Natural killer cell (primary cell): ENCODE results near the gene GDPD4. TPM values are rescaled to one million over a fixed set of nuclear protein-coding genes. Genes with fewer than 3 reads are reported as not detected.

Experiments used
- ATAC-seq, 3 donors: fragments of 150-1000 bp in 2 of 3; fragments of 200-7000 bp in 1 of 3; cut with Tn5 transposase; 1 replicate in 1 of 3; 2 replicates in 2 of 3; pipeline ENCODE4 v1.10.0; 2021; ENCODE audit warnings: mild to moderate bottlenecking in 2 of 3, moderate library complexity in 2 of 3
- DNase-seq, 2 donors: peaks; one replicate each; pipeline versions ENCODE4 v3.0.0 to v3.0.0-alpha.2; 2013 to 2021; ENCODE audit warnings: mixed read lengths in 1 of 2
- H3K27ac ChIP-seq: one replicate; pipeline ENCODE4 v1.5.1; 2013; ENCODE audit warnings: mild to moderate bottlenecking, low read length
- H3K27me3 ChIP-seq: one replicate; pipeline ENCODE4 v1.6.1; 2013; ENCODE audit warnings: low read length; ENCODE audit not compliant: control insufficient read depth, insufficient read depth
- H3K36me3 ChIP-seq: one replicate; pipeline ENCODE4 v1.6.1; 2013; ENCODE audit warnings: low read length; ENCODE audit not compliant: control insufficient read depth, insufficient read depth
- H3K4me1 ChIP-seq: one replicate; pipeline ENCODE4 v1.6.1; 2013; ENCODE audit warnings: low read length; ENCODE audit not compliant: control insufficient read depth, insufficient read depth
- H3K4me3 ChIP-seq: one replicate; pipeline ENCODE4 v1.5.1; 2013; ENCODE audit warnings: low read length
- H3K9me3 ChIP-seq: one replicate; pipeline ENCODE4 v1.6.1; 2013; ENCODE audit warnings: low read length; ENCODE audit not compliant: control insufficient read depth, insufficient read depth
- H3K27ac Mint-ChIP-seq, 2 donors: one replicate each; pipeline ENCODE4 v1.8.0; 2022; ENCODE audit warnings: mild to moderate bottlenecking in 2 of 2, mixed read lengths in 2 of 2, moderate library complexity in 1 of 2
- H3K27me3 Mint-ChIP-seq, 2 donors: one replicate each; pipeline ENCODE4 v1.8.0; 2022; ENCODE audit warnings: low read depth in 2 of 2, mixed read lengths in 2 of 2
- H3K36me3 Mint-ChIP-seq: one replicate; pipeline ENCODE4 v1.8.0; 2022; ENCODE audit warnings: mixed read lengths
- H3K4me1 Mint-ChIP-seq, 2 donors: one replicate each; pipeline ENCODE4 v1.8.0; 2022; ENCODE audit warnings: mixed read lengths in 2 of 2
- H3K4me3 Mint-ChIP-seq: one replicate; pipeline ENCODE4 v1.8.0; 2022; ENCODE audit warnings: mild to moderate bottlenecking, moderate library complexity, mixed read lengths
- H3K9me3 Mint-ChIP-seq, 2 donors: one replicate each; pipeline ENCODE4 v1.8.0; 2022; ENCODE audit warnings: mixed read lengths in 2 of 2
- CTCF ChIP-seq: fragments of 200-600 bp; IDR thresholded peaks from one replicate; pipeline ENCODE4 v1.8.0; 2022; ENCODE audit warnings: antibody characterized with exemption
- WGBS: methylation state at CpG from one replicate; pipeline ENCODE4 v1.1.7; 2013; ENCODE audit warnings: missing lambda C conversion rate; ENCODE audit not compliant: insufficient coverage; 5-methylcytosine and 5-hydroxymethylcytosine counted together
- intact Hi-C: fragments of 100-400 bp; cut with micrococcal nuclease; formaldehyde crosslinking; loops from one replicate; pipeline ENCODE4 v1.14.2; 2022
- total RNA-seq, 4 donors: library from RNA; stranded (reverse); fragments of 120-200 nt in 1 of 4; gene quantifications; one replicate each; pipeline versions ENCODE4 v1.2.3 to v1.2.4, GENCODE V29; 2013 to 2022

Gene GDPD4
- total RNA-seq, 3 donors from 2014 or later (not counting 1 experiment from before 2014, with no cell fraction given): not detected

- Mint-ChIP-seq H3K9me3 (no peaks in the 10 kb centered on the region), H3K4me1 (no peaks in the 10 kb centered on the region), H3K4me3 (no peak overlapping the region), H3K27ac (no peak overlapping the region), H3K36me3 (no peaks in the 10 kb centered on the region), H3K27me3 (no peaks in the 10 kb centered on the region)
- no peaks in the 10 kb centered on the region for H3K9me3 ChIP-seq
- H3K4me3 ChIP-seq: no peak overlapping the region
- intact Hi-C loops: loop anchor here (1.0 to 2.0 kb wide), 3 partner anchors 61 to 361 kb away; no protein-coding TSS in a partner anchor
- no peaks in the 10 kb centered on the region for H3K4me1 ChIP-seq
- no peaks in the 10 kb centered on the region for H3K27me3 ChIP-seq
- no peak overlapping the region for H3K27ac ChIP-seq
- no peaks in the 10 kb centered on the region for H3K36me3 ChIP-seq
- DNase-seq (peak; percentile 54 to 83), ATAC-seq (peak; percentile 71 to 90 (median 87))
- TF ChIP-seq CTCF: peak; percentile 89
- WGBS: 62% methylated on average over 7 of the region's 7 CpGs
Observed at GRCh38 chr11:77187776-77188632, 113.5 kb downstream of the GDPD4 start.

- no peak overlapping the region for H3K4me3 ChIP-seq
- no peaks in the 10 kb centered on the region for H3K9me3 ChIP-seq
- Mint-ChIP-seq H3K9me3 (no peaks in the 10 kb centered on the region), H3K36me3 (no peaks in the 10 kb centered on the region), H3K4me3 (no peak overlapping the region), H3K27ac (no peak overlapping the region), H3K27me3 (no peaks in the 10 kb centered on the region), H3K4me1 (no peaks in the 10 kb centered on the region)
- no peak for TF ChIP-seq CTCF
- ATAC-seq (no peak), DNase-seq (no peak)
- no peaks in the 10 kb centered on the region for H3K36me3 ChIP-seq
- no peaks in the 10 kb centered on the region for H3K27me3 ChIP-seq
- H3K27ac ChIP-seq: no peak overlapping the region
- 83% methylated on average over 6 of the region's 9 CpGs for WGBS
- intact Hi-C loops: no loop called here
- no peaks in the 10 kb centered on the region for H3K4me1 ChIP-seq
Observed at GRCh38 chr11:77187111-77187750, 114.3 kb downstream of the GDPD4 start.

DNA sequence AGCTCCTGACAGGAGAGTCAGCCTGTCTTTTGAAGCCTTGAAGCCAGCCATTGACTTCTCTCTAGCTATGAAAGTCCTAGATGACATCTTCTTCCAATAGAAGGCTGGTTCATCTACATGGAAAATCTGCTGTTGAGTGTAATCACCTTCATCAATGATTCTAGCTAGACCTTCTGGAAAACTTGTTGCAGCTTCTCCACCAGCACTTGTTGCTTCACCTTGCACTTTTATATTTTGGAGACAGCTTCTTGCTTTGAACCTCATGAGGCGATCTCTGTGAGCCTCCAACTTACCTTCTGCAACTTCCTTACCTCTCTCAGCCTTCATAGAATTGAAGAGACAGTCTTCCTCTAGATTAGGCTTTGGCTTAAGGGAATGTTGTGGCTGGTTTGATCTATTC lies 115.2 kb downstream of the GDPD4 start:
- WGBS: 100% methylated on average over 1 of the region's 1 CpG
- no peak for TF ChIP-seq CTCF
- intact Hi-C loops: no loop called here
- H3K27ac Mint-ChIP-seq: no peak overlapping the region
- H3K4me1 Mint-ChIP-seq: no peaks in the 10 kb centered on the region
- Histone ChIP-seq H3K4me1 (no peaks in the 10 kb centered on the region), H3K27ac (no peak overlapping the region), H3K36me3 (no peaks in the 10 kb centered on the region), H3K27me3 (no peaks in the 10 kb centered on the region), H3K9me3 (no peaks in the 10 kb centered on the region), H3K4me3 (no peak overlapping the region)
- no peaks in the 10 kb centered on the region for H3K9me3 Mint-ChIP-seq
- no peaks in the 10 kb centered on the region for H3K27me3 Mint-ChIP-seq
- ATAC-seq (no peak), DNase-seq (no peak)
- no peaks in the 10 kb centered on the region for H3K36me3 Mint-ChIP-seq
- H3K4me3 Mint-ChIP-seq: no peak overlapping the region
